GM12874 (cell line): ENCODE data around the gene RAD51B.

Experiments
- TF ChIP-seq, protein P1 (sequence below): IDR thresholded peaks from 2 replicates; pipeline ENCODE4 v1.5.1; 2011; ENCODE audit warnings: low read depth, mild to moderate bottlenecking, control low read depth, low read length, moderate library complexity; ENCODE audit not compliant: insufficient read depth

RAD51B gene

GRCh38 chr14:68499451-68499850 is 679.9 kb downstream of the RAD51B start:
- TF ChIP-seq, protein P1, sequence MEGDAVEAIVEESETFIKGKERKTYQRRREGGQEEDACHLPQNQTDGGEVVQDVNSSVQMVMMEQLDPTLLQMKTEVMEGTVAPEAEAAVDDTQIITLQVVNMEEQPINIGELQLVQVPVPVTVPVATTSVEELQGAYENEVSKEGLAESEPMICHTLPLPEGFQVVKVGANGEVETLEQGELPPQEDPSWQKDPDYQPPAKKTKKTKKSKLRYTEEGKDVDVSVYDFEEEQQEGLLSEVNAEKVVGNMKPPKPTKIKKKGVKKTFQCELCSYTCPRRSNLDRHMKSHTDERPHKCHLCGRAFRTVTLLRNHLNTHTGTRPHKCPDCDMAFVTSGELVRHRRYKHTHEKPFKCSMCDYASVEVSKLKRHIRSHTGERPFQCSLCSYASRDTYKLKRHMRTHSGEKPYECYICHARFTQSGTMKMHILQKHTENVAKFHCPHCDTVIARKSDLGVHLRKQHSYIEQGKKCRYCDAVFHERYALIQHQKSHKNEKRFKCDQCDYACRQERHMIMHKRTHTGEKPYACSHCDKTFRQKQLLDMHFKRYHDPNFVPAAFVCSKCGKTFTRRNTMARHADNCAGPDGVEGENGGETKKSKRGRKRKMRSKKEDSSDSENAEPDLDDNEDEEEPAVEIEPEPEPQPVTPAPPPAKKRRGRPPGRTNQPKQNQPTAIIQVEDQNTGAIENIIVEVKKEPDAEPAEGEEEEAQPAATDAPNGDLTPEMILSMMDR: no peak

GRCh38 chr14:68501171-68501570 is 681.6 kb downstream of the RAD51B start:
- TF ChIP-seq, protein P1: no peak

GRCh38 chr14:68501614-68502052 is 682.1 kb downstream of the RAD51B start:
- TF ChIP-seq, protein P1: no peak

DNA sequence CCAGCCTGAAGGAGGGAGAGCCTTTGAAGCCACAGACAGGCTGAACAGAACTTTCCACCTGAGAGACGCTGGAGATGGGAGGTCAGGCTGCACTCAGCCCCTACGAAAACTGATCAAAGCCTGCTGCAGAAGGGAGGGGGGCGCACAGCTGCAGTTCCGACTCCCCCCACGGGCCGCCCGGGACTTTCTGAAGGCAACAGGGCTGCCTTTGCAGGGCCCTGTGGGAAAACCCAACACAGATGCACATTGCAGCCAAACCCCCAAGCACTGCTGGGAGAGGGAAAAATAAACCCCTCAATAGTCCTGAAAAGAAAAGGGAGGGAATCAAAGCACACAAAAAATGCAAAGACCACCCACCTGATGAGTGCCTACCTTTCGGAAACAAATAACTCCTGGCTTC is 682.7 kb downstream of the RAD51B start:
- TF ChIP-seq, protein P1: no peak

GRCh38 chr14:68503186-68503825 is 683.7 kb downstream of the RAD51B start:
- TF ChIP-seq, protein P1: no peak

DNA sequence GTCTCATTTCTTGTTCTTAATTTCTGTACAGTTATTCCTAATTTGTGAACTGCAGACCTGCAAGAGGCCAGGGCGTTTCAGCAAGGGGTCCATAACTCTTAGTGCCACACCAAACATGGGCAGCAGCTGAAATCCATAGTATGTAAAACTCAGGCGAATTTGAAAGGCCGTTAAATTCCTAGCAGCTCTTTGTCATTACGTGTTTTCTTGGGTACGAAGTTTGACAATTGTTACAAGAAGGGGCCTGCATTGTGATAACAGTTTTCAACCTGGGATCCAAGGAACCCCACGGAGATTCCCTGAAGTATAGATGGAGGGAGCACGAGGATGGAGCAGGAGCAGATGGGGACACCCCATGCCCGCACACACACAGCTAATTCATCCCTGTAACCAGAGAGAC is 685.3 kb downstream of the RAD51B start:
- TF ChIP-seq, protein P1: no peak

GRCh38 chr14:68506021-68506644 is 686.6 kb downstream of the RAD51B start:
- TF ChIP-seq, protein P1: no peak
